Measurements from ENCODE around the gene ACBD6.

ACBD6 gene

GRCh38 chr1:180290265-180291001 is 211.9 kb downstream of the ACBD6 start:
- no peak for DNase-seq

DNA sequence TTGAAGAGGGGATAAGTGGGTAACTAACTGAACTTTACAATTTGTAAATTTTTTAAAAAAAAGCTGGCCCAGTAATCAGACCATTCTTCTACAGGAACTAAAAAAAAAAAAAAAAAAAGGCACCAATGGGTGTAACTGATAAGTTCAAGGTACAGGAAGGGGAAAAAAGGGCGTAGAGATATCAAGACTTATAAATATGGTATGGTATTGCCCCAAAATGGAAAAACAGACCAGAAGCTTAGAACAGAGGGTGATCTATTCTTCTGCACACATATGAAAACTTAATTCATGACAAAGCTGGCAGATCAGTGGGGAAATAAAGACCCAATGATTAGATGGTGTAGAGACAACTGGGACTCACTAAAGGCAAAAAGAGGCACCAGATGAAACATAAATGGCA is 213.4 kb downstream of the ACBD6 start:
- DNase-seq: no peak

DNA sequence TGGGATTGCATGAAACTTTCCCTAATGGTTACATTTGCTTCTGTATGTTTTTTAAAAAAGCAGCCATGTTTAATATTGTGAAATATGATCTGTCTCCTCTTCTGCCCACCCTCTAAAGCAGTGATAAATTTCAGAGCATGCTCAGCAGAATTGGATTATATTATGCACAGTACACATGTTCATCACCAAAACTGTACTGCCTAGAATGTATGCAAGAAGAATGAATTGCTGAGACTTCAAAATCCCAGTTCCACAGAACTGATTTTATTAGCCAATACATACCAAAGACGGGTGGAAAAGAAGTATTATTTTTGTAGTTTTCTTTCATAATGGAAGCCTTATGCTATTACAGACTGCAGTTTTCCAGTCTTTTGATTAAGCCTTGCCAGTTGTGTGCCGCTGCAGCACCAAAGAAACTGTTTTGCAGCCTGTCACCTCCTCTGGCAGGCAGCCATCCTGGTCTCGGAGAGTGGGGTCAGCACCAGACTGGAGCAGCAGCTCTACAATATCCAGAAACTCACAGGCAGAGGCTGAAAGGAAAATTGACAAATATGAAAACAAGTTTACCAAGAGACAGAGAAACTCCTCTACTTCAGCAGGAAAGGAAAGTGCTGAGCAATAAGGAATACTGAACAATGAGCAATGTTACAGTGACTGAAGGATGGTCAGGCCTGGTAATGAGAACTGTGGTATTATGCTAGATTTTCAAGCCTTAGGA is 214.2 kb downstream of the ACBD6 start:
- DNase-seq: no peak

DNA sequence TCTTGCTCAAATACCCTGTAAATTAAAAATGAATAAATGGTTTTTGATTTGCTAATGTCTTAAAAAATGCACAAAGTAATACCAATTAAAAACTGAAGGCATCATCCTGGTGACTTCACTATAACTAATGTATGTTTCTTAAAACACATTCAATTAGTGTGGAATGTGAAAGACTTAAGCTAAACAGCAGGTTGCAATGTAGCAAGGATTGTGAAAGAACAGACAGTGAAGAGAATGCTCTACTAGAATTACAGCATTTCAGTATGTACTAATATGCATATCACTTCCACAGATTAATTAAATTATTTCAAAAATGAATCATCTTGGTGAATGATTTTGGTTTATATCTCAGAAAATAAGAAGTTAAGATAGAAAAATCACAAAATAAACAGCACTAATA is 216.0 kb downstream of the ACBD6 start:
- DNase-seq: no peak

DNA sequence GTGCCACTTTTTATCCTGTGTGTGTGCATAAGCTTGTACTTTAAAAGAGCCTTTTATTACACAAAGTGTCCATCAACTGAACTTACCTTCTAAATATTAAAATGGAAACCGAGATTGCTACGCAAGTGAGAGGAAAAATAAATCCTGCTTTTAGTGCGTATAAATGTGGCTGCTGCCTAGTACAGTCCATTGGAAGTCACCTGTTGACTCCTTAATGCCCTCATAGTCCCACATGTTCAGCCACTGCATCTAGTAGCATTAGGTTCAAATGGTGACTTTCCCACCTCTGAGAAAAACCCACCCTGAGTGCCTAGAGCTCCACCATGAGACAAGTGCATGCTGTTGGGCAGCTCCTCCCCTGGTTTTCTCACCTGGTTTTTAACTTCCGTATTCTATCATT is 219.3 kb downstream of the ACBD6 start:
- no peak for DNase-seq

DNA sequence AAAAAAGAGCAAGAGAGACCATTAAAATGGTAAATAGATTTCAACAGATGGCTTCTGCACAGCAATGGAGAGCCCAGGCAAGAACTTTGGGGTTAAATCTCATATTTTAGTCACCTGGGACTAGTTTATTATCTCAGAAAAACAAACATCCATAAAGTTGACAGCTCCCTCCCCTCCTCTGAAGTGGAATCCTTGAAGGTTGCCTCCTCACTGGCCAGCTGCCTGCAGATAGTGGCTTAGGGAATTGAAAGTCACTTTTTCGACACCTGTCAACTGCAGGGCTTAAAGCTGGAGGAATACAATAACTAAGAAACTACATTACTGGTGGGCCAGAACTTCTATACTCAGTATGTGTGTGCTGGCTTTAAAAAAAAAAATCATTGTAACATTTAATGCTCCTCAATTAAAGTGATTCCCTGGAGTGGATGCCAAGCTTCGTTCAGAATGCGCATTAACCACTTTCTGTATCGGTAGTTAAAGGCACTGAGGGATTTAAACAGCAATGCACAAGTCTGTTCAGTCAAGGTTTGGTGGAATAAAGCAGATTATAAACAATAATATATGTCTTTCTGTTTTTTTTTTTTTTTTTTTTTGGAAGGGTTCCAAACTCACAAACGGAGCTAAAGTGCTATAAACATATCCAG is 219.9 kb downstream of the ACBD6 start:
- DNase-seq: no peak

- no peak for DNase-seq
Measured at GRCh38 chr1:180281490-180281889, 220.9 kb downstream of the ACBD6 start.

GRCh38 chr1:180280617-180281016 is 221.8 kb downstream of the ACBD6 start:
- no peak for DNase-seq

DNA sequence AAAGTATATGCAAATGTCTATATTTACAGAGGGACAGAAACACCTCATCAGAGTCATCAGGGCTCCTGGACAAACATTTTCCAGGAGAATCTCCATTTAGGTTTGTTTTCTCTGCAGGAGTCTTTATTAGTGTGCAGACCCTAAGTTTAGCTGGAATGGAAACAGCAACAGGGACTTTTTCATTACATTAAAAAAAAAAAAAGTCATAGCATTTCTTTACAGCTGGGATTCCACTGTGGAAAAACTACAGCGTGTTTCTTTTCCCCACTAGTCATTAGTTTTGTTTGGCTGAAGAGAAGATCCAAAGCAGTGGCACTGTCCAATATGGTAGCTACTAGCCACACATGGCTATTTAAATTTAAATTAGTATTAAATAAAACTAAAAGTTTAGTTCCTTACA is 222.7 kb downstream of the ACBD6 start:
- no peak for DNase-seq

DNA sequence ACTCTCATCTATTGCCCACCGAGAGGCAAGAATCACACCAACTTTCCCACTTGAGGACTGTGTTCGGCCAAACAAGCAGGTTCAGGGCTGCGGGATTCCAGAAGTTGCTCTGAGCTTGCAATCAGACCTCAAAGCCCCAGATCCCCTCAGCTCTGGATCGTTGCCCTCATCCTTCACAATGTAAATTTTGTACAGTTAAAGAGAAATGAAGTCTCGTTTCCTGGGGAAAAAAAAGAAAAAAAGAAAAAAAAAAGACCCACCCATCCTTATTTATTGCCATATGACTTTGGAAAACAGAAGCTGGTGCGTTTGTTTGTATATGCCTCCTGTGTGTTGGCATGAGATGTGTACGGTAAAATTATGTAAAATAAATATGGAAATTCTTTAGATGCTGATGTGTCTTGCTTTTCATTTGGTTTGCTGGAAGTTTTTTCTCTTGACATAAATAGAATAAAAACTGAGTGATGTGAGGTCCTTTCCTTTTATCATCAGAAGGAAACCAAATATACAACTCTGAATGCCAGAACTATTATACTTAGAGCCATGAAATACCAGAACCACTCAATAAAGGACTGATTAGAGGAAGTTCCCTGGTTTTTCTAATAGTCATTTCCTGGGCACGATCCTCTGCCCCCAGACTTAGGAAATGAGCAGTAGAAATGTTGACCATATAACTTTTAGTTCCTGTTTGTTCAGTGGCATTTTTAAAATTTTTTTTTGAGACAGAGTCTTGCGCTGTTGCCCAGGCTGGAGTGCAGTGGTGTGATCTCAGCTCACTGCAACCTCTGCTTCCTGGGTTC is 223.6 kb downstream of the ACBD6 start:
- DNase-seq: no peak

- DNase-seq: no peak
Measured at GRCh38 chr1:180278194-180278515, 224.2 kb downstream of the ACBD6 start.

DNA sequence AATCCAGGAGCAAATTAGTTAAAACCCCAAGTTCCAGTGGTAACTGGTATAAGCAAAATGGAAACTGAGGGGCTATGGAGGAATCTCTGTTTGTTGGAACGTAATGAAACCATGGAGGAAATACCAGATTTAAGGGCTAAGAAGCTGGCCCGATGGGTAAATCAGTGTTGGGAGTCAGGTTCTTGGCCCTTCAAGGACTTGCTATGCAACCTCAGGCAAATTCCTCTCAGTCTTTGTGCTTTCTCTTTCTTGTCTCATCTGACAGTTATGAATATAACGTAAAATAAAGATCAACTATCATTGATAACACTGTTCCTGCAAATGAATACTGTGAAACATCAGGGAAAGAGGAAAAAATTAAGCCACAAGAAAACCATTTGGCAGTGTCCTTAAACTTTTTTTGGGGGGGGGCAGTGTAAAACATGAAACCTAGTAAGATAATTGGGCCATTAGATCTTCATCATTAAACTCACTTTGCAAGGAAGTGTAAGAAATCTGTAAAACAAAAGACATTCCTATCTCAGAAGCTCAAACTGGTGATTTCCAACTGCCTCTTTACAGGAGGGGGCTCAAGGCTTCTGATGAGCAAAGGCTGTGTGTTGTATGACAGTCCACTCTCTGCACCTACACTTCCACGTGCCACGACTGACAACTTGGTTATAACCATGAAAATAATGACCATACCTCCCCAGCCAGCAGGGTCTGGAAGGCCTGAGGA is 224.7 kb downstream of the ACBD6 start:
- DNase-seq: no peak

GRCh38 chr1:180275726-180276125 is 226.7 kb downstream of the ACBD6 start:
- no peak for DNase-seq

- DNase-seq: no peak
Measured at GRCh38 chr1:180274221-180274620, 228.2 kb downstream of the ACBD6 start.

- no peak for DNase-seq
Measured at GRCh38 chr1:180273066-180273465, 229.3 kb downstream of the ACBD6 start.

- no peak for DNase-seq
Measured at GRCh38 chr1:180272395-180272794, 230.0 kb downstream of the ACBD6 start.

DNA sequence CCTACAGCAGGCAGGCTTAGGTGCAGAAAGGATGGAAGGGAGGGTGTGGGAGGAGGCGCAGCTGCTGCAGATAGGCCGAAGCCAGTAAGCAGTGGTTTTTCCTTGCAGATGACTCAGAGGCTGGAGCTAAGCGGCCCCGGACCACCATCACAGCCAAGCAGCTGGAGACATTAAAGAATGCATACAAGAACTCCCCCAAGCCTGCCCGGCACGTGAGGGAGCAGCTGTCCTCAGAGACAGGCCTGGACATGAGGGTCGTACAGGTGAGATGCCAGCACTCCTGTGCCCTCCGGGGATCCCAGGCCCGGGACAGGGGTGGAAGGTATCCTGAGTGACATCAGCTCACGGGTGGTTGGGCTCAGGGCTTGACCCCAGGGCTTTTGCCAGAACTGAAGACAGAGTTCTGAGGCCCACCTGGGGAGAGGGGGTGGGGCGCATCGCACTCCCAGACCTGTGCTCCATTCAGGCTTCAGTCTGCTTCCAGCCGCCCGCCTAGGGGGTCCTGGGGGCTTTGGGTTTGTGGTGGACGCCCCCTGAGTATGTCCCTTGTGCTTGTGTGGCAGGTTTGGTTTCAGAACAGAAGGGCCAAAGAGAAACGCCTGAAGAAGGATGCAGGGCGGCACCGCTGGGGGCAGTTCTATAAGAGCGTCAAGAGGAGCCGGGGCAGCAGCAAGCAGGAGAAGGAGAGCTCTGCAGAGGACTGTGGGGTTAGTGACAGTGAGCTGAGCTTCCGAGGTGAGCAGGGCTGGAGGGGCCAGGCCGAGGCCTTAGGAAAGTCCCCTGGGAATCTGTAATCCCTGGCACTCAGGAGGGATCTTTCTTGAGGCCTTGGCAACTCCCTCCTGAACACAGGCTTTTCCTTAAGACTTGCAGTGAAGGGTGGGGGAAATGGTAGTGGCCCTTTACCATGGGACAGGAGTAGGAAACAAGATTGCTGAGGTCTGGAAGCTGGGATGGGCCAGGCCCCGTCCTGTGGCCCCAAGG is 230.8 kb downstream of the ACBD6 start:
- DNase-seq: no peak

DNA sequence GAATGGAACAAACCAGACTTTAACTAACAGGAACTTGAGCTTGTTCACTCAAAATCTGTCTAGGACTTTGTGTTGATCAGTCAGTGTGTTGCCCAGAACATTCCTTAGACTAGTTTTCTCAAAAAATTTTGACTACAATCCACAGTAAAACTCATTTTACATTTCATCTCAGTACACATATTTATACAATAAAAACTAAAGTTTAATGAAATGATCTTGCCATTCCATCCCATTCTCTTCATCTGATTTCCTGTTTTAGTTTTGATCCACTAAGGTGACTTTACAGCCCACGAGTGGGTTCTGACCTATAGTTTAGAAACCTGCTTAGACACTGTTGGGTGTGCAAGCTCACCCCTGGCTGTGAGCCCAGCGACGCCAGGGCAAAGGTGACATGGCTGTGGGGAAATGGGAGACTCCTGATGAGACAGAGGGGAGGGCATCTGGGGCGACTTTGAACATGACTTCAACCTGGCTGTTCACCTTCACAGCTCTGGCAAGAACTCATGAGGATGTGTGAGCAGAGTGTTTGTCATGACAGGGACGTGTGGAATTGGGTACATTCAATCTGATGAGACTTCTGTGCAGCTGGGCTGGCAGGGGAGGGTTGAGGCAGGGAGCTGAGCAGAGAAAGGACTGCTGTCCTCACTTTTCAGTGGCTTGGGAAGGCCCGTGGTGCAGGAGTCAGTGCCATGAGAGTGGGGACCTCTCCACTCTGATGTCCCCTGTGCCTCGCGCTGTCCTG is 231.7 kb downstream of the ACBD6 start:
- no peak for DNase-seq

GRCh38 chr1:180269645-180270529 is 232.5 kb downstream of the ACBD6 start:
- DNase-seq: no peak
